K562 (cell line): ENCODE results near the gene MDC1. TPM values are rescaled to one million over a fixed set of nuclear protein-coding genes. Genes with fewer than 3 reads are reported as not detected.

ENCODE experiments used
- ARID1B ChIP-seq: fragments of 450-650 bp; IDR thresholded peaks from 2 replicates; pipeline ENCODE4 v1.6.1; 2016; ENCODE audit warnings: antibody characterized with exemption, mild to moderate bottlenecking, inconsistent platforms
- CGGBP1 ChIP-seq: fragments of 250-450 bp; sonication (Bioruptor Pico); IDR thresholded peaks from 2 replicates; pipeline ENCODE4 v1.9.0; 2021; ENCODE audit warnings: mild to moderate bottlenecking
- HMG20B ChIP-seq: fragments of 250-450 bp; sonication (Bioruptor Pico); IDR thresholded peaks from 2 replicates; pipeline ENCODE4 v1.5.0; 2021; ENCODE audit warnings: mild to moderate bottlenecking
- MTA3 ChIP-seq: fragments of 450-650 bp; formaldehyde crosslinking; IDR thresholded peaks from 2 replicates; pipeline ENCODE4 v1.6.1; 2017; ENCODE audit warnings: mild to moderate bottlenecking, borderline replicate concordance
- NR2F6 ChIP-seq: fragments of 450-650 bp; formaldehyde crosslinking; IDR thresholded peaks from 2 replicates; pipeline ENCODE4 v1.4.0; 2020; ENCODE audit warnings: mild to moderate bottlenecking
- SAFB2 ChIP-seq: fragments of 200-400 bp; formaldehyde crosslinking; IDR thresholded peaks from 2 replicates; pipeline ENCODE4 v1.6.1; 2018; ENCODE audit warnings: borderline replicate concordance, low read length, low read depth, moderate library complexity; ENCODE audit not compliant: severe bottlenecking
- SNAPC5 ChIP-seq: fragments of 250-450 bp; sonication (Bioruptor Pico); IDR thresholded peaks from 2 replicates; pipeline ENCODE4 v1.8.0; 2021; ENCODE audit warnings: moderate library complexity, mild to moderate bottlenecking, inconsistent platforms
- ZNF57 ChIP-seq: fragments of 450-650 bp; formaldehyde crosslinking; IDR thresholded peaks from 2 replicates; pipeline ENCODE4 v1.4.0; 2020; ENCODE audit warnings: mild to moderate bottlenecking, moderate library complexity
- polyA plus RNA-seq, 8 experiments: library from polyadenylated mRNA; depleted of rRNA in 4 of 8; stranded (reverse) in 5 of 8; unstranded in 3 of 8; fragments of >200 nt; fragmentation: Nextera tagmentation in 2 of 8; fragmentation: Illumina TruSeq in 1 of 8; extraction: Ambion mirVana in 2 of 8; extraction: Trizol in 1 of 8; gene quantifications; 2 replicates each; pipeline versions ENCODE4 v1.2.1 to v1.2.3, GENCODE V29; 2011 to 2014; ENCODE audit warnings: inconsistent platforms in 1 of 8, missing spikeins in 1 of 8
- total RNA-seq, 7 experiments: library from RNA; depleted of rRNA in 6 of 7; stranded (reverse); fragments of >200 nt in 6 of 7; fragmentation: Illumina TruSeq in 2 of 7; extraction: Trizol in 2 of 7; gene quantifications; 2 replicates each; pipeline versions ENCODE4 v1.2.1 to v1.2.3, GENCODE V29; 2011 to 2021; ENCODE audit warnings: low replicate concordance in 1 of 7
- TF ChIP-seq, protein P1 (sequence below): fragments of 250-450 bp; sonication (Bioruptor Pico); IDR thresholded peaks from 2 replicates; pipeline ENCODE4 v1.4.0; 2020
- TF ChIP-seq, protein P2 (sequence below): fragments of 250-450 bp; sonication (Bioruptor Pico); IDR thresholded peaks from 2 replicates; pipeline ENCODE4 v1.5.0; 2021; ENCODE audit warnings: mild to moderate bottlenecking, borderline replicate concordance

MDC1 gene
- total and polyA plus RNA-seq, 9 of the 15 experiments (the other 6 are each of a cell fraction or from before 2014, with no cell fraction given) = 8.2 to 114 (median 20.0) TPM

DNA sequence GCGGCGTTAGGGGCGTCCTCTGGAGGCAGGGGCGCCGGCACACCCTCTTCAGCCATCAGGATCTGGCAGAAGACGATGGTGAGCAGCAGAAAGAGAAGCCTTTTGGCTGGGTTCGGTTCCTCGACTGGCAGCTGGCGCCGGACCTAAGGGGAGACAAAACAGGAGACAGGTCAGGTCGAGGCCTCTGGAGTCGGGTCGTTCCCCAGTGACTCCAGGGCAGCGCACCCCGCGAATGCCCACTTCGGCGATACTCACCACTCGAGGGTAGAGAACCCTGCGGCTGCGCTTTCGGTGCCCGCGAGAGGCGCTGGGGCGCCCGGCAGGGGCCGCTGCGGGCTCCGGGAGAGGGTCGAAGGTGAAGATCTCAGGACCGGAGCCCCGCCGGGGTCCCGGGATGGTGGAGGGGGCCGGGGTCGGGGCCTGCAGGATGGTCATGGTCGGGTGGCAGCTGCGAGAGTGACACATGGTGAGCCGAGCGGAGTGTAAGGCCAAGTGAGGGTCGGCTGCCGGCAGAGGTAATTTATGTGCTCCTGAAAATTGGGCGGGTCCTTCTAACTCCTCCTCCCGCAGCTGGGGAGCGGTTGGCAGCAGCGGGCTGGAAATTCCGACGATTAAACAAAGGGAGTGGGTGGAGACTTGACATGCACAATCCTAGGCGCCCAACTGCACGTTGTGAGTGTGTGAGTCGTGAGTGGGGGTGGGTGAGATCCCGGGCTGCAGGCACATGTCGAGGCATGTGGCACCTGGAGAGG, 27.1 kb upstream of the MDC1 start, which contains the start of gene IER3 (continued):
- TF ChIP-seq, protein P1, sequence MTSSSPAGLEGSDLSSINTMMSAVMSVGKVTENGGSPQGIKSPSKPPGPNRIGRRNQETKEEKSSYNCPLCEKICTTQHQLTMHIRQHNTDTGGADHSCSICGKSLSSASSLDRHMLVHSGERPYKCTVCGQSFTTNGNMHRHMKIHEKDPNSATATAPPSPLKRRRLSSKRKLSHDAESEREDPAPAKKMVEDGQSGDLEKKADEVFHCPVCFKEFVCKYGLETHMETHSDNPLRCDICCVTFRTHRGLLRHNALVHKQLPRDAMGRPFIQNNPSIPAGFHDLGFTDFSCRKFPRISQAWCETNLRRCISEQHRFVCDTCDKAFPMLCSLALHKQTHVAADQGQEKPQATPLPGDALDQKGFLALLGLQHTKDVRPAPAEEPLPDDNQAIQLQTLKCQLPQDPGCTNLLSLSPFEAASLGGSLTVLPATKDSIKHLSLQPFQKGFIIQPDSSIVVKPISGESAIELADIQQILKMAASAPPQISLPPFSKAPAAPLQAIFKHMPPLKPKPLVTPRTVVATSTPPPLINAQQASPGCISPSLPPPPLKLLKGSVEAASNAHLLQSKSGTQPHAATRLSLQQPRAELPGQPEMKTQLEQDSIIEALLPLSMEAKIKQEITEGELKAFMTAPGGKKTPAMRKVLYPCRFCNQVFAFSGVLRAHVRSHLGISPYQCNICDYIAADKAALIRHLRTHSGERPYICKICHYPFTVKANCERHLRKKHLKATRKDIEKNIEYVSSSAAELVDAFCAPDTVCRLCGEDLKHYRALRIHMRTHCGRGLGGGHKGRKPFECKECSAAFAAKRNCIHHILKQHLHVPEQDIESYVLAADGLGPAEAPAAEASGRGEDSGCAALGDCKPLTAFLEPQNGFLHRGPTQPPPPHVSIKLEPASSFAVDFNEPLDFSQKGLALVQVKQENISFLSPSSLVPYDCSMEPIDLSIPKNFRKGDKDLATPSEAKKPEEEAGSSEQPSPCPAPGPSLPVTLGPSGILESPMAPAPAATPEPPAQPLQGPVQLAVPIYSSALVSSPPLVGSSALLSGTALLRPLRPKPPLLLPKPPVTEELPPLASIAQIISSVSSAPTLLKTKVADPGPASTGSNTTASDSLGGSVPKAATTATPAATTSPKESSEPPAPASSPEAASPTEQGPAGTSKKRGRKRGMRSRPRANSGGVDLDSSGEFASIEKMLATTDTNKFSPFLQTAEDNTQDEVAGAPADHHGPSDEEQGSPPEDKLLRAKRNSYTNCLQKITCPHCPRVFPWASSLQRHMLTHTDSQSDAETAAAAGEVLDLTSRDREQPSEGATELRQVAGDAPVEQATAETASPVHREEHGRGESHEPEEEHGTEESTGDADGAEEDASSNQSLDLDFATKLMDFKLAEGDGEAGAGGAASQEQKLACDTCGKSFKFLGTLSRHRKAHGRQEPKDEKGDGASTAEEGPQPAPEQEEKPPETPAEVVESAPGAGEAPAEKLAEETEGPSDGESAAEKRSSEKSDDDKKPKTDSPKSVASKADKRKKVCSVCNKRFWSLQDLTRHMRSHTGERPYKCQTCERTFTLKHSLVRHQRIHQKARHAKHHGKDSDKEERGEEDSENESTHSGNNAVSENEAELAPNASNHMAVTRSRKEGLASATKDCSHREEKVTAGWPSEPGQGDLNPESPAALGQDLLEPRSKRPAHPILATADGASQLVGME (CRISPR knock-in tag) = peak; percentile 60; the same call in 1 of the 2 replicates
- peak; percentile 97; the same call in 1 of the 2 replicates for TF ChIP-seq MTA3
- TF ChIP-seq ARID1B = peak; percentile 66
- TF ChIP-seq SNAPC5 (CRISPR knock-in tag) = no peak
- no peak for TF ChIP-seq HMG20B (CRISPR knock-in tag)
- 0 out of 2 replicates have a peak, but pooled peaks have one; percentile 20 for TF ChIP-seq ZNF57 (CRISPR knock-in tag)
- TF ChIP-seq SAFB2 = no peak
- TF ChIP-seq, protein P2, sequence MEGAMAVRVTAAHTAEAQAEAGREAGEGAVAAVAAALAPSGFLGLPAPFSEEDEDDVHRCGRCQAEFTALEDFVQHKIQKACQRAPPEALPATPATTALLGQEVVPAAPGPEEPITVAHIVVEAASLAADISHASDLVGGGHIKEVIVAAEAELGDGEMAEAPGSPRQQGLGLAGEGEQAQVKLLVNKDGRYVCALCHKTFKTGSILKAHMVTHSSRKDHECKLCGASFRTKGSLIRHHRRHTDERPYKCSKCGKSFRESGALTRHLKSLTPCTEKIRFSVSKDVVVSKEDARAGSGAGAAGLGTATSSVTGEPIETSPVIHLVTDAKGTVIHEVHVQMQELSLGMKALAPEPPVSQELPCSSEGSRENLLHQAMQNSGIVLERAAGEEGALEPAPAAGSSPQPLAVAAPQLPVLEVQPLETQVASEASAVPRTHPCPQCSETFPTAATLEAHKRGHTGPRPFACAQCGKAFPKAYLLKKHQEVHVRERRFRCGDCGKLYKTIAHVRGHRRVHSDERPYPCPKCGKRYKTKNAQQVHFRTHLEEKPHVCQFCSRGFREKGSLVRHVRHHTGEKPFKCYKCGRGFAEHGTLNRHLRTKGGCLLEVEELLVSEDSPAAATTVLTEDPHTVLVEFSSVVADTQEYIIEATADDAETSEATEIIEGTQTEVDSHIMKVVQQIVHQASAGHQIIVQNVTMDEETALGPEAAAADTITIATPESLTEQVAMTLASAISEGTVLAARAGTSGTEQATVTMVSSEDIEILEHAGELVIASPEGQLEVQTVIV (CRISPR knock-in tag) = no peak
- TF ChIP-seq CGGBP1 (CRISPR knock-in tag) = no peak
- TF ChIP-seq NR2F6 = peak; percentile 24; the same call in 1 of the 2 replicates
